K562 (cell line): Measurements from ENCODE around the gene TRIM10. TPM values are rescaled to one million over a fixed set of nuclear protein-coding genes. Genes with fewer than 3 reads are reported as not detected.

Experiments
- ARID1B ChIP-seq: fragments of 450-650 bp; IDR thresholded peaks from 2 replicates; pipeline ENCODE4 v1.6.1; 2016; ENCODE audit warnings: antibody characterized with exemption, mild to moderate bottlenecking, inconsistent platforms
- BMI1 ChIP-seq: fragments of 150-350 bp; IDR thresholded peaks from 2 replicates; pipeline ENCODE4 v1.6.1; 2014; ENCODE audit warnings: low read length
- CC2D1A ChIP-seq: fragments of 450-650 bp; IDR thresholded peaks from 2 replicates; pipeline ENCODE4 v1.6.1; 2017; ENCODE audit warnings: mild to moderate bottlenecking
- CTBP1 ChIP-seq: fragments of 450-650 bp; IDR thresholded peaks from 2 replicates; pipeline ENCODE4 v1.6.1; 2016; ENCODE audit warnings: borderline replicate concordance
- EP300 ChIP-seq: IDR thresholded peaks from 2 replicates; pipeline ENCODE4 v1.6.1; 2012; ENCODE audit warnings: low read length, improper control_type of control experiment
- ERF ChIP-seq: fragments of 450-650 bp; formaldehyde crosslinking; IDR thresholded peaks from 2 replicates; pipeline ENCODE4 v1.4.0; 2020; ENCODE audit warnings: mild to moderate bottlenecking, mixed read lengths
- FOXK2 ChIP-seq, 2 experiments: fragments of 450-650 bp; IDR thresholded peaks in 1 of 2; conservative IDR thresholded peaks in 1 of 2; 2 replicates each; pipeline ENCODE4 v1.6.1; 2016; ENCODE audit warnings: low read depth in 2 of 2, mild to moderate bottlenecking in 1 of 2
- FOXP1 ChIP-seq: sonication (generic); formaldehyde crosslinking; IDR thresholded peaks from 2 replicates; pipeline ENCODE4 v1.8.0; 2022; ENCODE audit warnings: mild to moderate bottlenecking, missing genetic modification reagents
- GABPB1 ChIP-seq: sonication (generic); formaldehyde crosslinking; IDR thresholded peaks from 2 replicates; pipeline ENCODE4 v1.8.0; 2022; ENCODE audit warnings: mild to moderate bottlenecking, missing genetic modification reagents
- HDAC3 ChIP-seq: fragments of 450-650 bp; IDR thresholded peaks from 2 replicates; pipeline ENCODE4 v1.6.1; 2018; ENCODE audit warnings: borderline replicate concordance, mild to moderate bottlenecking, moderate library complexity; ENCODE audit not compliant: partially characterized antibody
- HDAC8 ChIP-seq: fragments of 450-650 bp; IDR thresholded peaks from 2 replicates; pipeline ENCODE4 v1.6.1; 2016; ENCODE audit warnings: mild to moderate bottlenecking, missing genetic modification characterization, moderate library complexity, missing compliant biosample characterization
- MYNN ChIP-seq, 2 experiments: sonication (generic); formaldehyde crosslinking in 1 of 2; IDR thresholded peaks; 2 replicates each; pipeline versions ENCODE4 v1.5.0 to v1.6.1; 2016 to 2020; ENCODE audit warnings: antibody characterized with exemption in 1 of 2, missing genetic modification reagents in 1 of 2
- RFX1 ChIP-seq: fragments of 450-650 bp; IDR thresholded peaks from 2 replicates; pipeline ENCODE4 v1.6.1; 2016; ENCODE audit warnings: mild to moderate bottlenecking, moderate library complexity
- SMARCA5 ChIP-seq: fragments of 450-650 bp; IDR thresholded peaks from 2 replicates; pipeline ENCODE4 v1.6.1; 2016
- SP1 ChIP-seq: sonication (generic); formaldehyde crosslinking; IDR thresholded peaks from 2 replicates; pipeline ENCODE4 v1.8.1; 2022; ENCODE audit warnings: mild to moderate bottlenecking, missing genetic modification reagents
- U2AF2 ChIP-seq: fragments of 200-400 bp; formaldehyde crosslinking; optimal IDR thresholded peaks from 2 replicates; pipeline ENCODE3; 2017; ENCODE audit warnings: low read depth, mild to moderate bottlenecking, low read length
- XRCC5 ChIP-seq: fragments of 200-400 bp; formaldehyde crosslinking; IDR thresholded peaks from 2 replicates; pipeline ENCODE4 v1.6.1; 2017; ENCODE audit warnings: low read depth, mild to moderate bottlenecking, low read length
- ZC3H8 ChIP-seq: fragments of 450-650 bp; IDR thresholded peaks from 2 replicates; pipeline ENCODE4 v1.6.1; 2017
- ZNF24 ChIP-seq: fragments of 450-650 bp; IDR thresholded peaks from 2 replicates; pipeline ENCODE4 v1.6.1; 2016
- ZNF347 ChIP-seq: fragments of 450-650 bp; formaldehyde crosslinking; IDR thresholded peaks from 2 replicates; pipeline ENCODE4 v1.4.0; 2020; ENCODE audit warnings: low read depth, mild to moderate bottlenecking, moderate library complexity
- ZNF384 ChIP-seq: IDR thresholded peaks from 2 replicates; pipeline ENCODE4 v1.6.1; 2012; ENCODE audit warnings: low read depth, low read length, improper control_type of control experiment
- ZNF583 ChIP-seq: fragments of 250-450 bp; sonication (Bioruptor Pico); IDR thresholded peaks from 2 replicates; pipeline ENCODE4 v1.4.0; 2020
- ZNF584 ChIP-seq: fragments of 200-800 bp; sonication (Bioruptor generic); IDR thresholded peaks from 2 replicates; pipeline ENCODE4 v1.6.1; 2016; ENCODE audit warnings: low read depth, mild to moderate bottlenecking, missing genetic modification characterization, missing compliant biosample characterization
- ZNF696 ChIP-seq: fragments of 250-450 bp; sonication (Bioruptor Pico); conservative IDR thresholded peaks from 2 replicates; pipeline ENCODE4 v1.4.0; 2020; ENCODE audit warnings: mild to moderate bottlenecking, moderate library complexity
- ZNF766 ChIP-seq: fragments of 200-800 bp; sonication (Bioruptor generic); conservative IDR thresholded peaks from 2 replicates; pipeline ENCODE4 v1.6.1; 2016; ENCODE audit warnings: missing genetic modification characterization, missing compliant biosample characterization
- polyA plus RNA-seq, 8 experiments: library from polyadenylated mRNA; depleted of rRNA in 4 of 8; stranded (reverse) in 5 of 8; unstranded in 3 of 8; fragments of >200 nt; fragmentation: Nextera tagmentation in 2 of 8; fragmentation: Illumina TruSeq in 1 of 8; extraction: Ambion mirVana in 2 of 8; extraction: Trizol in 1 of 8; gene quantifications; 2 replicates each; pipeline versions ENCODE4 v1.2.1 to v1.2.3, GENCODE V29; 2011 to 2014; ENCODE audit warnings: inconsistent platforms in 1 of 8, missing spikeins in 1 of 8
- total RNA-seq, 7 experiments: library from RNA; depleted of rRNA in 6 of 7; stranded (reverse); fragments of >200 nt in 6 of 7; fragmentation: Illumina TruSeq in 2 of 7; extraction: Trizol in 2 of 7; gene quantifications; 2 replicates each; pipeline versions ENCODE4 v1.2.1 to v1.2.3, GENCODE V29; 2011 to 2021; ENCODE audit warnings: low replicate concordance in 1 of 7
- TF ChIP-seq, protein P1 (sequence below): fragments of 450-650 bp; formaldehyde crosslinking; IDR thresholded peaks from 2 replicates; pipeline ENCODE4 v1.4.0; 2022; ENCODE audit warnings: missing genetic modification characterization
- TF ChIP-seq, protein P2 (sequence below), 2 experiments: fragments of 450-650 bp in 1 of 2; sonication (generic) in 1 of 2; formaldehyde crosslinking in 1 of 2; IDR thresholded peaks in 1 of 2; conservative IDR thresholded peaks in 1 of 2; 2 replicates each; pipeline versions ENCODE4 v1.6.1 to v1.8.1; 2016 to 2023; ENCODE audit warnings: mild to moderate bottlenecking in 2 of 2, moderate library complexity in 2 of 2, inconsistent platforms in 1 of 2, missing genetic modification reagents in 1 of 2

TRIM10 gene
- total and polyA plus RNA-seq, 9 of the 15 experiments (the other 6 are each of a cell fraction or from before 2014, with no cell fraction given) = 0.15 to 0.90 (median 0.36) TPM

DNA sequence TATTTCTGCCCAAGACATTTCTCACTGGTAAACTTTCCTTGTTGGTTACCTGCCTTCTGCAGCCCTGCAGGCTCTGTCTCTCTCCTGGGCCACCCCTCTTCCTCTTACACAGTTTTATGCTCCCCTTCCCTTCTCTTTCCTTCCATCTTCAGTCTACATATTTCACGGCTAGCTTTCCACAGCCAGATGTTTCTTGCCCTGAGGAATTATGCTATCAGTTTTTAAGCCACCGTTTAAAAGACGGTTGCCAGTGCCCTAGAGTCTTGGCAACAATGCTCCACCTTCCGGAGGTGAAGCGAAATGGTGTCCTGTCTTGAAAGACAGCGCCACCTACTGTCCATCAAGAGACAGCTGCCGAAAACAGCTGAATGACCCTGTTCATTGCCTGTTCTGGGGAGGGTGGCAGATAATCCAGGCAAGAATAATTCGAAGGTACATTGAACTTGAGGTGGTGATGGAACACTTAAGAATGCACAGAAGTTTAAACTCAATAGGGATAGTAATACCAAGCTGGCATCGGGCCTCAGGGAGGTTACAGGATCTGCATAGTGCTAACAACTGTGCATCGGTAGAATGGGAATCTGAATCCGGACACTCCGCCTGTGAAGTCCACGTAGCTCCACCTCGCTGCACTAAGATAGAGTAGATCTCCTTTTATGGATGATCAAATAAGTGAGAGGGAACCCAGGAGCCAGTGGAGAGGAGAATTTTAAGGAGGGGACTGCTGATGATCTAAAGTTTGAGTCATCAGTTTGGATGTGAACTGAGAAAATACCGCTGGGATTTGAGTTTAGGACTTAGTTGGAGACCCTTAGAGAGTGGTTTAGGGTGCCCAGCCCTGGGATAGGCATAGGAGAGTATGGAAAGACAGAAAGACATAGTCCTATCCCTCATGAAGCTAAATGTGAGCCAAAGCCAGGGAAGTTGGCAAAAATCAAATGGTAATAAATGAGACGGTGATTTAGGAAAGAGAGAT, 29.8 kb downstream of the TRIM10 start (continued):
- TF ChIP-seq, protein P1, sequence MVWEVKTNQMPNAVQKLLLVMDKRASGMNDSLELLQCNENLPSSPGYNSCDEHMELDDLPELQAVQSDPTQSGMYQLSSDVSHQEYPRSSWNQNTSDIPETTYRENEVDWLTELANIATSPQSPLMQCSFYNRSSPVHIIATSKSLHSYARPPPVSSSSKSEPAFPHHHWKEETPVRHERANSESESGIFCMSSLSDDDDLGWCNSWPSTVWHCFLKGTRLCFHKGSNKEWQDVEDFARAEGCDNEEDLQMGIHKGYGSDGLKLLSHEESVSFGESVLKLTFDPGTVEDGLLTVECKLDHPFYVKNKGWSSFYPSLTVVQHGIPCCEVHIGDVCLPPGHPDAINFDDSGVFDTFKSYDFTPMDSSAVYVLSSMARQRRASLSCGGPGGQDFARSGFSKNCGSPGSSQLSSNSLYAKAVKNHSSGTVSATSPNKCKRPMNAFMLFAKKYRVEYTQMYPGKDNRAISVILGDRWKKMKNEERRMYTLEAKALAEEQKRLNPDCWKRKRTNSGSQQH (CRISPR knock-in tag) = no peak
- no peak for TF ChIP-seq HDAC8
- 0 out of 2 replicates have a peak, but pooled peaks have one; percentile 43 for TF ChIP-seq SMARCA5
- peak; percentile 50 for TF ChIP-seq RFX1
- no peak for TF ChIP-seq ZNF696
- 0 out of 2 replicates have a peak, but pooled peaks have one; percentile 38 for TF ChIP-seq ZNF583 (CRISPR knock-in tag)
- no peak for TF ChIP-seq ZNF766 (CRISPR knock-in tag)
- TF ChIP-seq ERF = 0 out of 2 replicates have a peak, but pooled peaks have one; percentile 20
- TF ChIP-seq ZC3H8 = 0 out of 2 replicates have a peak, but pooled peaks have one; percentile 51
- TF ChIP-seq ARID1B = 0 out of 2 replicates have a peak, but pooled peaks have one; percentile 11
- no peak for TF ChIP-seq U2AF2
- TF ChIP-seq FOXK2 (conservative IDR thresholded peaks at IDR 0.05 in 1 of 2, IDR thresholded peaks at IDR 0.05 in 1 of 2; ENCODE audit: low read depth in 2 of 2) = 0 out of 4 replicates have a peak, but pooled peaks of 1 of the 2 experiments have one; percentile 15
- peak; percentile 57; the same call in 1 of the 2 replicates for TF ChIP-seq GABPB1
- peak; percentile 28; the same call in 1 of the 2 replicates for TF ChIP-seq SP1 (CRISPR knock-in tag)
- no peak for TF ChIP-seq ZNF584 (CRISPR knock-in tag)
- TF ChIP-seq BMI1 = 0 out of 2 replicates have a peak, but pooled peaks have one; percentile 14
- no peak for TF ChIP-seq HDAC3
- peak; percentile 42; the same call in 1 of the 2 replicates for TF ChIP-seq CTBP1
- no peak for TF ChIP-seq ZNF384
- peak; percentile 85 for TF ChIP-seq ZNF24
- TF ChIP-seq CC2D1A = peak; percentile 62; the same call in 1 of the 2 replicates
- TF ChIP-seq, protein P2, sequence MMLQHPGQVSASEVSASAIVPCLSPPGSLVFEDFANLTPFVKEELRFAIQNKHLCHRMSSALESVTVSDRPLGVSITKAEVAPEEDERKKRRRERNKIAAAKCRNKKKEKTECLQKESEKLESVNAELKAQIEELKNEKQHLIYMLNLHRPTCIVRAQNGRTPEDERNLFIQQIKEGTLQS (IDR thresholded peaks at IDR 0.05) = no peak
- TF ChIP-seq, protein P2 (CRISPR knock-in tag; conservative IDR thresholded peaks at IDR 0.05) = no peak
- TF ChIP-seq EP300 = peak; percentile 9; the same call in 1 of the 2 replicates
- 0 out of 2 replicates have a peak, but pooled peaks have one; percentile 55 for TF ChIP-seq MYNN (IDR thresholded peaks at IDR 0.05)
- TF ChIP-seq MYNN (CRISPR knock-in tag; IDR thresholded peaks at IDR 0.05) = no peak
- TF ChIP-seq XRCC5 = peak; percentile 96
- no peak for TF ChIP-seq FOXP1 (CRISPR knock-in tag)
- TF ChIP-seq ZNF347 = no peak
